ENCODE data around the gene STAT1. TPM values are rescaled to one million over a fixed set of nuclear protein-coding genes. Genes with fewer than 3 reads are reported as not detected.

Gene STAT1
- total RNA-seq, 1 experiment from 2014 or later: 60.7 TPM

- TF ChIP-seq SRF (IDR thresholded peaks at IDR 0.05; ENCODE audit: low read depth): no peak
- TF ChIP-seq ZNF274 (IDR thresholded peaks at IDR 0.05; ENCODE audit: low read depth, low read length): no peak
- no peak for TF ChIP-seq EGR1 (IDR thresholded peaks at IDR 0.05; ENCODE audit: low read depth)
- no peak for TF ChIP-seq EZH2phosphoT487 (IDR thresholded peaks at IDR 0.05; ENCODE audit: borderline replicate concordance)
- no peaks in the 10 kb centered on the region for H3K27me3 ChIP-seq (ENCODE audit: insufficient read depth, low read length)
- no peak overlapping the region for H3K9ac ChIP-seq (ENCODE audit: low read length)
- no peaks in the 10 kb centered on the region for H3K9me3 ChIP-seq (ENCODE audit: control insufficient read depth in 1 of 2, insufficient read depth in 1 of 2, low read depth in 1 of 2, low read length in 2 of 2)
- ChIA-PET POLR2A (no interaction called here), CTCF (no interaction called here), RAD21 (ENCODE audit: low non-redundant PET in 1 of 2, low total read pairs in 2 of 2, uncharacterized antibody in 2 of 2, unreplicated experiment in 2 of 2) (no interaction called here)
- H3K4me3 ChIP-seq (replicated peaks in 1 of 2; ENCODE audit: low read depth in 1 of 2, low read length in 2 of 2): no peak overlapping the region
- BruUV-seq (replicated peaks): no TSS peak
- no peak overlapping the region for H3K27ac ChIP-seq (ENCODE audit: low read depth, low read length)
- H3K4me1 ChIP-seq (ENCODE audit: control insufficient read depth in 1 of 2, insufficient read depth in 2 of 2, low read length in 2 of 2): peaks cover 23 to 24% of the 10 kb centered on the region in 2 experiments
- no peak overlapping the region for H3K4me2 ChIP-seq (ENCODE audit: low read length)
- H3K9me2 ChIP-seq (ENCODE audit: insufficient read depth): no peaks in the 10 kb centered on the region
- H3K36me3 ChIP-seq (ENCODE audit: control insufficient read depth in 1 of 2, insufficient read depth in 2 of 2, low read length in 2 of 2): no peaks in the 10 kb centered on the region
- no peaks in the 10 kb centered on the region for H3K79me2 ChIP-seq (ENCODE audit: insufficient read depth, low read length)
- no peak for ATAC-seq
- no peak overlapping the region for H2AFZ ChIP-seq (ENCODE audit: low read depth, low read length, poor library complexity, severe bottlenecking)
- no peak for DNase-seq (ENCODE audit: low read depth, low spot score)
- intact Hi-C loops (cut with micrococcal nuclease): no loop called here
- H4K20me1 ChIP-seq (ENCODE audit: insufficient read depth): no peaks in the 10 kb centered on the region
Measured at GRCh38 chr2:190943706-190944105, 70.3 kb downstream of the STAT1 start.

GRCh38 chr2:190942697-190943096 is 71.3 kb downstream of the STAT1 start:
- Histone ChIP-seq H2AFZ (ENCODE audit: low read depth, low read length, poor library complexity, severe bottlenecking) (no peak overlapping the region), H3K9ac (ENCODE audit: low read length) (no peak overlapping the region), H3K27ac (ENCODE audit: low read depth, low read length) (no peak overlapping the region), H3K4me3 (replicated peaks in 1 of 2; ENCODE audit: low read depth in 1 of 2, low read length in 2 of 2) (no peak overlapping the region), H3K36me3 (ENCODE audit: control insufficient read depth in 1 of 2, insufficient read depth in 2 of 2, low read length in 2 of 2) (no peaks in the 10 kb centered on the region), H4K20me1 (ENCODE audit: insufficient read depth) (no peaks in the 10 kb centered on the region), H3K4me1 (ENCODE audit: control insufficient read depth in 1 of 2, insufficient read depth in 2 of 2, low read length in 2 of 2) (peaks cover 13 to 16% of the 10 kb centered on the region in 2 experiments), H3K4me2 (ENCODE audit: low read length) (no peak overlapping the region), H3K79me2 (ENCODE audit: insufficient read depth, low read length) (no peaks in the 10 kb centered on the region), H3K27me3 (ENCODE audit: insufficient read depth, low read length) (no peaks in the 10 kb centered on the region), H3K9me3 (ENCODE audit: control insufficient read depth in 1 of 2, insufficient read depth in 1 of 2, low read depth in 1 of 2, low read length in 2 of 2) (no peaks in the 10 kb centered on the region), H3K9me2 (ENCODE audit: insufficient read depth) (no peaks in the 10 kb centered on the region)
- ATAC-seq (no peak), DNase-seq (ENCODE audit: low read depth, low spot score) (no peak)
- BruUV-seq (replicated peaks): TSS peak; percentile 11
- ChIA-PET CTCF (no interaction called here), POLR2A (no interaction called here), RAD21 (ENCODE audit: low non-redundant PET in 1 of 2, low total read pairs in 2 of 2, uncharacterized antibody in 2 of 2, unreplicated experiment in 2 of 2) (no interaction called here)
- intact Hi-C loops (cut with micrococcal nuclease): no loop called here
- TF ChIP-seq YY1 (IDR thresholded peaks at IDR 0.05; ENCODE audit: extremely low read depth, insufficient replicate concordance, low read depth, low read length): no peak
- no peak for TF ChIP-seq CBX3 (IDR thresholded peaks at IDR 0.05; ENCODE audit: low read depth)
- TF ChIP-seq, protein P1, sequence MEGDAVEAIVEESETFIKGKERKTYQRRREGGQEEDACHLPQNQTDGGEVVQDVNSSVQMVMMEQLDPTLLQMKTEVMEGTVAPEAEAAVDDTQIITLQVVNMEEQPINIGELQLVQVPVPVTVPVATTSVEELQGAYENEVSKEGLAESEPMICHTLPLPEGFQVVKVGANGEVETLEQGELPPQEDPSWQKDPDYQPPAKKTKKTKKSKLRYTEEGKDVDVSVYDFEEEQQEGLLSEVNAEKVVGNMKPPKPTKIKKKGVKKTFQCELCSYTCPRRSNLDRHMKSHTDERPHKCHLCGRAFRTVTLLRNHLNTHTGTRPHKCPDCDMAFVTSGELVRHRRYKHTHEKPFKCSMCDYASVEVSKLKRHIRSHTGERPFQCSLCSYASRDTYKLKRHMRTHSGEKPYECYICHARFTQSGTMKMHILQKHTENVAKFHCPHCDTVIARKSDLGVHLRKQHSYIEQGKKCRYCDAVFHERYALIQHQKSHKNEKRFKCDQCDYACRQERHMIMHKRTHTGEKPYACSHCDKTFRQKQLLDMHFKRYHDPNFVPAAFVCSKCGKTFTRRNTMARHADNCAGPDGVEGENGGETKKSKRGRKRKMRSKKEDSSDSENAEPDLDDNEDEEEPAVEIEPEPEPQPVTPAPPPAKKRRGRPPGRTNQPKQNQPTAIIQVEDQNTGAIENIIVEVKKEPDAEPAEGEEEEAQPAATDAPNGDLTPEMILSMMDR (IDR thresholded peaks at IDR 0.05 in 2 of 3, conservative IDR thresholded peaks at IDR 0.05 in 1 of 3; ENCODE audit: borderline replicate concordance in 1 of 3, insufficient read depth in 1 of 3, low read depth in 2 of 3, low read length in 2 of 3): no peak
- TF ChIP-seq EGR1 (IDR thresholded peaks at IDR 0.05; ENCODE audit: low read depth): no peak

All from HCT116 (cell line).